Measurements from ENCODE around the gene ALLC.
"Not testable (repeated sequence)": the region's sequence is repeated elsewhere in the genome, so short reads cannot be mapped to it uniquely, and the experiment has no call there.

Gene ALLC

DNA sequence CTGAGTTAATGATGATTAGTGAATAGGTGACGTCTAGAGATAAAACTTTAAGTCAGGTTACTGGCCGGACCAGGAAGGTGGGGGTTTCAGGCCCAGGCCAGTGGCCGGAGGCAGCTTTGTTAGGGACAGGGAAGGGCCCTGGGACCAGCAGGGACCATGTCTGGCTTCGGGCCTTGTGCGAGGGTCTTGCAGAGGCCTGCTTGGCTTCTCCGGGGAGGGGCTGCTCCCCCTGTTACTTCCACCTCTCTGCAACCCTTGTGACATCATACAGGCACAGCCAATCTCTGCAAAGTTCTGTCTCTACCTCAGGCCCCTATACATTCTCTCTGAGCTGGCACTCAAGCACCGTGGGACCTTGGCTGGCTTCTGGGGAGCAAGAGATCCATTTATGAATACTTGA, at the start of gene ALLC:
ALLC (plus strand) TSS at position 320 of the 400 bp plus-strand sequence. CDS start 12,958 bp downstream, outside the sequence.
- no peak for DNase-seq

DNA sequence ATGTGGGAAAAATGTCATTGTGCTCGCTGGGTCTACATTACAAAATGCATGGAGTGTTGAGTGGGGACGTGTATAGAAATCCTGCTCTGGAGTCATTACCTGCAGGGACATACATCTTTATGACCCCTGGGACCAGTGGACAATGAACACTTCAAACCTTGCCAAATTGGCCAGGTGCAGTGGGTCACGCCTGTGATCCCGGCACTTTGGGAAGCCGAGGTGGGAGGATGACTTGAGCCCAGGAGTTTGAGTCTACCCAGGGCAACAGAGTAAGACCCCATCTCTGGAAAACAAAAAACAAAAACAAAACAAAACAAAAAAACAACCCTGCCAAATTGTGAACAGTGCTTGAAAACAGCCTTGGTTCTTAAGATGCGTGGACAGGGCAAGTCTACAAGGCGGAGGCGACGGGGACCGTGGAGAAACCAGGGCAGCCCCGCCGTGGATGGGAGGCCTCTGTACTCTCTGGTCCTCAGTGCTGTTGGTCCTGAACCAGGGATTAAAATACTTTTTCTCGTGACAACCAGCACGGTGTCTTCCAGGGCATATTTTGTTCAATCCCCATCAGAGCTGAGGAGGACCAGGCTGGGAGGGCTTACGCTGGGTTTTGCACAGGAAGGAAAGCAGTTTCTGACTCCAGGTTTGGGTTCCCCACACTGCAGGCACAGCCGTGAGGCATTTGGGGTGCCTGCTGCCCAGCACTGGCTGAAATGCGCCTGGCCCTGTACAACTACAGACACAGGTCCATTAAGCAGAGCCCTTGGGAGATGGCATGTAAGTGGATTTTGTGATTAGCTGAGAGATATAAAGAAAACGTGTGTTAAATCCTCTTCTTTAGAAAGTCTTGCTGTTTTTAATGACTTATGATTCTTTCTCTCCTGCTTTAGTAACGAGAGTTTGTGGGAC, 49.4 kb upstream of the ALLC start:
- DNase-seq = no peak

DNA sequence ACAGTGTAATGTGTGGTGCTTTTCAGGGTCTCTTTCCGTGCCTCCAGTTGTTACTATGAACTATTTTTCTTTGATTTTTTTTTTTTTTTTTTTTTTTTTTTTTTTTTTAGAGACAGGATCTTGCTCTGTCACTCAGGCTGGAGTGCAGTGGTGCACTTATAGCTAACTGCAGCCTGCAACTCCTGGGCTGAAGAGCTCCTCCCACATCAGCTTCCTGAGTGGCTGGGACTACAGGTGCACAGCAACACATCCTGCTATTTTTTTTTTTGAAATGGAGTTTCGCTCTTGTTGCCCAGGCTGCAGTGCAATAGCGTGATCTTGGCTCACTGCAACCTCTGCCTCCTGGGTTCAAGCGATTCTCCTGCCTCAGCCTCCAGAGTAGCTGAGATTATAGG, 48.7 kb upstream of the ALLC start:
- DNase-seq = not testable (repeated sequence)

DNA sequence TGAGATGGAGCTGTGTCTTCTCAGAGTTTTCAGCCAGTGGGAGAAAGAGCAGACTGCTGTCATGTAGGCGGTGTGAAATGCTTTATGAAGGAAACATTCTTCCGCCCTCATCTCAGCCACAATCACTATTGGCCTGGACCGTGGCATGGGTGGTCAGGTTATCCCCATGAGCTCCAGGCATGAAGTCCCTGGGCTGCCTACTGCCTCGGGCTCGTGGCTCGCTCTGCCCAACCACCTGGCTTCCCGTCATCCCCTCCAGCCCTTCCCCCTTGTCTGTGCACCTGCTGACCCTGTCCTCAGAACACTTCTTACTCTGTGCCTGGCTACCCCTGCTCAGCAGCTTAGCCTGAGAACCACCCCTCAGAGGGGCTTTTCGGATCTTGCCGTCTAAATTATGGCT, 47.6 kb upstream of the ALLC start:
- no peak for DNase-seq

DNA sequence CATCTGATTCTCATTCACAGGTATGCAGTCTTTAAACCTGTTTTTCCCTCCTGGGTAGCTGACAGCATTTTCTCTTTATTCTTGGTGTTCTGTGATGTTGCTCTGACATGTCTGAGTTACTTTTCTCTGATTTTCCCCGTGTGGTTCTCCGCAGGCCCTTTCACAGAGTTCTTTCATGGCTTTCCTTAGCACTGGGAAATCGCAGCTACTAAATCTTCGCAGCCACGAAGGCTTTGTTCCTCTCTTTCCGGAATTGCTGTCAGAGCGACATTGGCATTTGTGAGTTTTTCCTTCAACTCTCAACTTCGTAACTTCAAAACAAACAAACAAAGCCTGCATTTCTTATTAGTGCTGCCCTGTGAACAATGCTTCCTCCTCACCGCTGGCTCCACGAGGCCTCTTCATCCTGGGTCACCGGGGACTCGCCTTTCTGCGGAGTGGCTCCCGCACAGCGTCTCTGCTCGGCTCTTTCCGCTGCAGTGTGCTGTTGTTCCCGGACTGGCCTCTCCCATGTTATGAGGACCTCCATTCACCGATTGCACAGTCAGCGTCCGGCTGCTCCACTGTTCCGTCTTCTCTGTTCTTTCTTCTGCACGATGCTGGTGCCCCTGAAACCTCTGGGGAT, 47.0 kb upstream of the ALLC start:
- DNase-seq = peak; percentile 18

DNA sequence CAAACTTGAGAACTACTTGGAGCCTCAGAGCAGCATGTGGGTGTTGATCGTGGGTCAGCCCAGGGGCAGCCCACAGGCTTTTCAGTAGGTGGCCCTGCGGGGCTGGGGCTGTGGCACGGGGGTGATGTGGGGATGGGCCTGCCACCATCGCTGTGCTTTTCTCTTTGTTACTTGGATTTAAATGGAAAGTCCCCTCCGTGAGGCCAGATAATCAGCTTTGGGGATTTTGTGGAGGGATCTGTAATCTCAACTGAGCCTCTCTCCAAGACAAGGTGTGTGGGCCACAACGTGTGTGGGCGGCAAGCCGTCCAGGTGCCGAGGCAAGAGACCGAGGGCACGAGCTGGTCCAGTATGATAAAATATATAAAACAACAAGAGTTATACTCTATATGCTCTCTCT, 46.4 kb upstream of the ALLC start:
- no peak for DNase-seq

DNA sequence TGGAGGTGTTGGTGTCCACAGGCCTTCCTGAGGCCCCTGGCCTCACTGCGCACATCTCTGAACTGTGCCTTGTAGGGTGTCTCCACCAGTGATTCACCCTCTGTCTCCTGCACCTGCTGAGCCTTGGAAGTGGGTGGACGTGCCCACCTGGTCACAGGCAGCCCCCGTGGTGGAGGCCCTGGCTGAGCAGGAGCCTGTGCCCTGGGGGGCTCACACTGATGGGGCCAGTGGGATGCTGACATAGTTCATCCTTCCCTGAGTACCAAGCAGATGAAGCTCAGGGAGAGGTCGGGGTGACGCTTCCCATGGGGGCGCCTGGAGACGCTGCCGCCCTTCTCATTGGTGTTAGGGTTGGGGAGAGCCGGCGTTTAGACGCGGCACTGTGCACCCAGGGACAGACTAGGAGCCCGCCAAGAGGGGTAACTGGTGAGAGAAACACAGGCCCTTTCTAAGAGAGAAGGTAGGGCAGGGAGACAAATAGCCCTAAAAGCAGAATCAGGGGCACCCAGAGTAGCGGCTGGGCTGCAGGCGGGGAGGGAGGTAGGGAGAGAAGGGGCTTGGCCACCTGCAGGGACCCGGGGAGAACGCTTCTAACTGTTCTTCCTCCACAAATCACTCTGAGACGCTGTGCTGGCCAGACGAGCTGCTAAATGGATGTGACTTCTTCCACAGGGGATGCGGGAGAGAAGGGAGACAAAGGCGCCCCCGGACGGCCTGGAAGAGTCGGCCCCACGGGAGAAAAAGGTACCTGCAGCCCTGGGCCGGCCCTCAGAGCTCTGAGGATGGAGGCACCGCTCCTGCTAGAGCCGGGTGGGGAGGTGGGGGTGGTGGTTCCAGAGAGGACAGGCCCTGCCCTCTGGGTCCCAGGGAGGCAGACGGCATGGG, 45.1 kb upstream of the ALLC start:
- no peak for DNase-seq

DNA sequence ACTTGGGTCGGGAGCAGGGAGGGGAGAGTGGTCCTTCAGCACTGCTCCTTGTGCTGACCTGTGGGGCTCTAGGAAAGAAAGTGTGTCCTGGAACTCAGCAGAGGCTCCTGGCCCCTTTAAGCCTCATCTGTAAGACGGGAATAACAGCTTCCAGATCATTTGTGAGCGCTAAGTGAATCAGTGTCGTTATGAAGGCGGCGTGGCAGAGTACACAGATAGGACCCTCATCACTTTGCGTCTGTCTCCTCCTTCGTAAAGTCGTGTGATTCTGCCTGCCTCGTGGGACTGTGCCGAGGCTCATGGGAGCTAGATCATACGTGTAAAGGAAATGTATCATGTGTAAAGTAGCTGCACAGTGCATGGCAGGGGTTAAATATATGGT, 44.5 kb upstream of the ALLC start:
- peak; percentile 13 for DNase-seq

DNA sequence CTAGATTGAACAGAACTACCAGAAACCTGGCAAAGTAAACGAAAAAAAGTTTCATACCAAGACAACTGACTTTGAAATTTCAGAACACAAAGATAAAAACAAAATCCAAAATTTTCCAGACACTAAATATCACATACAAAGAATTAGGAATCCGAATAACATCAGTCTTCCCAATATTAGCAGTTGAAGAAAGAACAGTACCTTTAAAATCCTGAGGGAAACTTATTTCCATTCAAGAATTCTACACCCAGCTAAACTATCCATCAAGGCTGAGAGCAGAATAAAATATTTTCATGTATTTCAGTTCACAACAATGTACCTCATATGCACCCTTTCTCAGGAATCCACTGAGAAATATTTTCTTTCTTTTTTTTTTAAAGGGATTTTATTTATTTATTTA, 43.3 kb upstream of the ALLC start:
- DNase-seq = not testable (repeated sequence)

DNA sequence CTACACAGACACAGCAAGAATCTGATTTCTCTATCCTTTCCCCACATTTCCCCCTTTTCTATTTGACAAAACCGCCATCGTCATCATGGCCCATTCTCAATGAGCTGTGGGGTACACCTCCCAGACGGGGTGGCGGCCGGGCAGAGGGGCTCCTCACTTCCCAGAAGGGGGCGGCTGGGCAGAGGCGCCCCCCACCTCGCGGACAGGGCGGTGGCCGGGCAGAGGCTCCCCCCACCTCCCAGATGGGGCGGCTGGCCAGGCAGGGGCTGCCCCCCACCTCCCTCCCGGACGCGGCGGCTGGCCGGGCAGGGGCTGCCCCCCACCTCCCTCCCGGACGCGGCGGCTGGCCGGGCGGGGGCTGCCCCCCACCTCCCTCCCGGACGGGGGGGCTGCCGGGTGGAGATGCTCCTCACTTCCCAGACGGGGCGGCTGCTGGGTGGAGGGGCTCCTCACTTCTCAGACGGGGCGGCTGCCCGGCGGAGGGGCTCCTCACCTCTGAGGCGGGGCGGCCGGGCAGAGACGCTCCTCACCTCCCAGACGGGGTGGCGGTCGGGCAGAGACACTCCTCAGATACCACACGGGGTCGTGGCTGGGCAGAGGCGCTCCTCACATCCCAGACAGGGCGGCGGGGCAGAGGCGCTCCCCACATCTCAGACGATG, 42.3 kb upstream of the ALLC start:
- not testable (repeated sequence) for DNase-seq

DNA sequence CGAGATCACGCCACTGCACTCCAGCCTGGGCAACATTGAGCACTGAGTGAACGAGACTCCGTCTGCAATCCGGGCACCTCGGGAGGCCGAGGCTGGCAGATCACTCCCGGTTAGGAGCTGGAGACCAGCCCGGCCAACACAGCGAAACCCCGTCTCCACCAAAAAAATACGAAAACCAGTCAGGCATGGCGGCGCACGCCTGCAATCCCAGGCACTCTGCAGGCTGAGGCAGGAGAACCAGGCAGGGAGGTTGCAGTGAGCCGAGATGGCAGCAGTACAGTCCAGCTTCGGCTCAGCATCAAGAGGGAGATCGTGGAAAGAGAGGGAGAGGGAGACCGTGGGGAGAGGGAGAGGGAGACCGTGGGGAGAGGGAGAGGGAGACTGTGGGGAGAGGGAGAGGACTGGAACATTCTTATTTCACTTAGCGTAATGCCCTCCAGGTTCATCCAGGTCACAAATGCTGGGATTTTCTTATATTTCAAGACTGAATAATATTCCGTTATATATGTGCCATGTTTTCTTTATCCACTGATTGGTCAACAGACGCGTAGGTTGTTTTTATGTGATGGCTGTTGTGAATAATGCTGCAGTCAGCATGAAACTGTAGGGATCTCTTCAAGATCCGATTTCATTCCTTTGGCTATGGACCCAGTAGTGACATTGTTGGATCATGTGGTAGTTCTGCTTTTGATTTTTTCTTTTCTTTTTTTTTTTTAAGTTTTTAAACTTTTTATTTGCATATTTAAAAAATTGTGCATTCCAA, 41.4 kb upstream of the ALLC start:
- not testable (repeated sequence) for DNase-seq

DNA sequence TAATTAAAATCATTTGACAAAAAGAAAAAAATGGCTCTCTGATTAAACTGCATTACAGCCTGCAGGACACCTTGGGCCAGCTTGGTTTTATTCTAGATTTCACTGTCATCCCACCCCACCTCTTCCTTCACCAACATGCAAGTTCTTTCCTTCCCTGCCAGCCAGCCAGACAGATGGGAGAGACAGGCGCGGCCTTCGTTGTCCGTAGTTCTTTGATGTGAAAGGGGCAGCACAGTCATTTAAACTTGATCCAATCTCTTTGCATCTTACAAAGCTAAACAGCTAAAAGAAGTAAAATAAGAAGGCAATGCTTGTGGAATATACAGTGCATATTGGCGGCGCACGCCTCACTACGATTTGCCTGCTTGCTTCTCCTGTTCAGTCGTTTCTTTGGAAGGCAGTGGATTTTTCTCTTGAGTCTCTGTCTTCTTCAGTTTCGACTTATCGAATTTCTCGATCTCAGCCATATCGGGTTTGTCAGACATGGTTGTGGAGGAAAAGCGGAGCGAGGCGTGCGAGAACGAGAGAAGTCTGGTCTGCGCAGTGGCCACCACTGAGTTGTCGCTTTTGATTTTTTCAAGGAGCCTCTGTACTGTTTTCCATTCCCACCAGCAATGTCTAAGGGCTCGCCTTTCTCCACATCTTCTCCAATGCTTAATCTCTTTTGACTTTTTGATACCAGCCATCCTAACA, 40.7 kb upstream of the ALLC start:
- DNase-seq = no peak

DNA sequence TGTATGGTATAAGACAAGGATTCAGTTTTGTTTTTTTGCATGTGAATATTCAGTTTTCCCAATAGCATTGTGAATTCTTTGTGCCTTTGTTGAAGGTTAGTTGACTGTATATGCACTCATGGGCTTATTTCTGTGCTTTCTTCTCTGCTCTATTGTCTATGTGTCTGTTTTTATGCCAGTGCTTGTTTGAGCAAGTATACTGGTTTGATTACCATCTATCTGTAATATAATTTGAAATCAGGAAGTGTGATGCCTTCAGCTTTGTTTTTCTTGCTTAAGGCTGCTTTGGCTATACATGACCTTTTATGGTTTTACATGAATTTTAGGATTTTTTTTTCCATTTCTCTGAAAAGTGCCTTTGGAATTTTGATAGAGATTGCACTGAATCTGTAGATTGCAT, 39.6 kb upstream of the ALLC start:
- DNase-seq = no peak

DNA sequence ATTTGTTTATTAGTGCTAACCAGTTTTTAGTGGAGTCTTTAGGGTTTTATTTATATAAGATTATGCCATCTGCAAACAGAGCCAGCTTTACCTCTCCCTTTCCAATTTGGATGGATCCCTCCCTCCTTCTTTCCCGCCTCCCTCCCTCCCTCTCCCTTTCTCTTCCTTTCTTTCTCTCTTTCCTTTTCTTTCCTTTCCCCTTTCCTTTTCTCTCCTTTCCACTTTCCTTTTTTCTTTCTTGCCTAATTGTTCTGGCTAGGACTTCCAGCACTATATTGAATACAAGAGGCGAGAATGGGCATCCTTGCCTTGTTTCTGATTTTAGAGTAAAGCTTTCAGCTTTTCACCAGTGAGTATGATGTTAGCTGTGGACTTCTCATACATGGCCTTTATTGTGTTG, 39.0 kb upstream of the ALLC start:
- no peak for DNase-seq

DNA sequence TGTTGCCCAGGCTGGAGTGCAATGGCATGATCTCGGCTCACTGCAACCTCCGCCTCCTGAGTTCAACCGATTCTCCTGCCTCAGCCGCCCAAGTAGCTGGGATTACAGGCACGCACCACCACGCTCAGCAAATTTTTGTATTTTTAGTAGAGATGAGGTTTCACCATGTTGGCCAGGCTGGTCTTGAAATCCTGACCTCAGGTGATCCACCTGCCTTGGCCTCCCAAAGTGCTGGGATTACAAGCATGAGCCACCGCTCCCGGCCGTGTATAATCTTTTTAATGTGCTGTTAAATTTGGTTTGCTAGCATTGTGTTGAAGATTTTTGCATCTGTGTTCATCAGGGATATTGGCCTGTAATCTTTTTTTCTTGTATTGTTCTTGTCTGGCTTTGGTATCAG, 38.3 kb upstream of the ALLC start:
- not testable (repeated sequence) for DNase-seq

DNA sequence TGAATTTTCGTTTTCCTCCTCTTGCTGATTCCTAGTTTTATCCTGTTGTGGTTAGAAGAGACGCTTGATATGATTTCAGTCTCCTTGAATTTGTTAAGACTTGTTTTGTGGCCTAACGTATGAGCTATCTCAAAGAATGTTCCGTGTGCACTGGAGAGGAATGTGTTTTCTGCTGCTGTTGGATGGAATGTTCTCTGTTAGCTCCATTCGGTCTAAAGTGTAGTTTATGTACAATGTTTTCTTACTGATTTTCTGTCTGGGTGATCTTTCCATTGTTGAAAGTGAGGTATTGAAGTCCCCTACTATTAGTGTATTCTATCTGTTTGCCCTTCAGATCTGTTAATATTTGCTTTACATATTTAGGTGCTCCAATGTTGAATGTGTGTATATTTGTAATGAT, 37.2 kb upstream of the ALLC start:
- no peak for DNase-seq

DNA sequence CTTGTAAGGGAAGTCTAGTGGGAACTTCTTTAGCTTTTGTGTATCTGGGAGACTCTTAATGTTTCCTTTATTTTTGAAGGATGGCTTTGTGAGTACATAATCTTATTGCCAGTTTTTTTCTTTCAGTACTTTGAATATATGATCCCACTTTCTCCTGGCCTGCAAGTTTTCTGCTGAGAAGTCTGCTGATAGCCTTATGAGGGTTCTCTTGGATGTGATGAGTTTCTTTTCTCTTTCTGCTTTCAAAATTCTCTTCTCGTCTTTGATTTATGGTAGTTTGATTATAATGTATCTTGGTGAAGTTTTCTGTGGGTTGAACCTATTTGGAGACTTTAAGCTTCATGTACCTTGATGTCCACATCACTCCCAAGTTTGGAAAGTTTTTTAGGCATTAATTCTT, 35.0 kb upstream of the ALLC start:
- DNase-seq = no peak

DNA sequence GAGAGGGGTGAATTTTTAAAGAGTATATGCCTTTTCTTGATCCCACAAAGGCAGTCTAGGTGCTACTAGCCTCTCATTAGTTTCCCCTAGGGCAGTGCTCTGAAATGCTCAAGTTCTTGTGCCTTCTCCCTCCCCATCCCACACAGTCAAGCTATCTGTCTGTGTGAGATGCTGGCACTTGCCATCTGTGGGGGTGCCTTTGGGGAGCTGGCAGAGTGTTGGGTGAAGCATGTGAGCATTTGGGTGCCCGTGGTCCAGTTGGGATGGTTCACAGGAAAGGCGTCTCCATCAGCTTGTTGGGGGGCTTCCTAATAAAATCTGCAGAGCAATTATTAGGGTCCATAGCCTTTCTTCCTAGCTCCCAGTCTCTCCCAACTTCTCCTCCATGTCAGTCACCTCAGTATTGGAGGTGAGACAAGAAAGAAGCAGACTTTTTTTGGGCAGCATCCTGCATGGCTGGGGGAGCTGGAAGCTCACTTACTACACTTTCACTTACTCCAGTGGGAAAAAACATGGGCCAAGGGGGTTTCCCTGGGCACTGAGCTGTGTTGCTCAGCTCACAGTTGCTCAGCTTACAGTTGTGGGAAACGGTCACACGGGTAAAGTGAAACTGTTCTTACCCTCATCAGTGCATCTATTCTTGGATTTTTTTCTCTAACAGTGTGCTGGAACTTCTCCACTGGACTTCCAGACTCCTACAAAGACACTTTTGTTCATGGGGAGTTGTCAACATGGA, 33.8 kb upstream of the ALLC start:
- no peak for DNase-seq

DNA sequence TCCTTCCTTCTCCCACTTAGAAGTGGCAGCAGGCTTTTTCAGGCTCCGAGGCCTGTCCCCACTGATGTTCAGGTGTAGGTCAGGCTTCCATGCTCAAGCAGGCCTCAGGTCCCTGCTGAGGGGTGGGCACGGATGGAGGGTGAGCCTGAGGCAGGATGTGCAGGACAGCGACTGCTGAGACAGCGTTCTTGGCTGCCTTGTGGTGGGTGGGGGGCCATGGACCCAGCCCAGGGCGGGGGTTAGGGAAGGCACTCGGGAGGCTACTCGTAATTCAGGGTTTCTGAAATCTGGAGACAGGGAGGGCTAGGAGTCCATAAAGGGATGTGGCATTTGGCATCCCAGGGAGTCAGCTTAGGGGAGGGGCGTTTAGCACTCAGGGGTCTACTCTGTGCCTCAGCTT, 32.8 kb upstream of the ALLC start:
- no peak for DNase-seq

DNA sequence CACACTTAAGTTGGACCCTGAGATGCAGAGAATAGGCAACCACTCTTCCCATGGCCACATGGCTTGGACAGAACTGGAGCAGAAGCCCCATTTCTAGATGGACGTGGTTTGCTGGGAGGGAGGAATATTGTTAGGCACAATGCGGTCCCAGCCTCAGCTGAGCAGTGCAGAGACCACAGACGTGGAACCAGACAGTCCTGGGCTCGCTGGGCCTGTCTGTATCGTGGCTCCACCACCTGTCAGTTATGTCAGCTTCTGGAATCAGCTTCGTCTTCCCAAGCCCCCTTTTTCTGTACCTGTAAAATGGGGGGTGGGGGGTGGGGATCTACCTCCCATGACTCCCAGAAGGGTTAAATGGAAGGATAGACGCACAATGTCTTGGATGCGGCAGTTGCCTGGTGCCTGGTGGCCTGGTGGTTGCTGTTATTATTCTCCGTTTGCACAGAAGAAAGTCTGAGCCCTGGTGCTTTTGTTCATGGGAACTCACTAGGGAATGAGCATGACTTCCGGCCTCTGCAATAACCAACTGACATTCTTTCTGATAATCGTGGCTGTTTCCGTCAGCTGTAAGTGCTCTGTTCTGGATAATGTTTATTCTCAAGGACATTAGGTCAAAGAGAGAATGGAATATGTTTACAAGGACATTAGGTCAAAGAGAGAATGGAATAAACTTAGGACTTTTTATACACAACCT, 31.7 kb upstream of the ALLC start:
- no peak for DNase-seq
